LNCaP clone FGC (cell line): ENCODE data around the gene SCFD2.
"Not testable (repeated sequence)": the region's sequence is repeated elsewhere in the genome, so short reads cannot be mapped to it uniquely, and the experiment has no call there.

Experiments
- DNase-seq: peaks from one replicate; pipeline ENCODE4 v3.0.0-alpha.2; 2011; ENCODE audit warnings: low read depth
- H3K4me3 ChIP-seq: 2 replicates; pipeline ENCODE4 v1.5.1; 2011; ENCODE audit warnings: mild to moderate bottlenecking, low read depth, low read length, control low read depth
- CTCF ChIP-seq: IDR thresholded peaks from 2 replicates; pipeline ENCODE4 v1.5.1; 2012; ENCODE audit warnings: mild to moderate bottlenecking; ENCODE audit not compliant: control insufficient read depth, insufficient read depth; ENCODE audit errors: extremely low read depth

Gene SCFD2

DNA sequence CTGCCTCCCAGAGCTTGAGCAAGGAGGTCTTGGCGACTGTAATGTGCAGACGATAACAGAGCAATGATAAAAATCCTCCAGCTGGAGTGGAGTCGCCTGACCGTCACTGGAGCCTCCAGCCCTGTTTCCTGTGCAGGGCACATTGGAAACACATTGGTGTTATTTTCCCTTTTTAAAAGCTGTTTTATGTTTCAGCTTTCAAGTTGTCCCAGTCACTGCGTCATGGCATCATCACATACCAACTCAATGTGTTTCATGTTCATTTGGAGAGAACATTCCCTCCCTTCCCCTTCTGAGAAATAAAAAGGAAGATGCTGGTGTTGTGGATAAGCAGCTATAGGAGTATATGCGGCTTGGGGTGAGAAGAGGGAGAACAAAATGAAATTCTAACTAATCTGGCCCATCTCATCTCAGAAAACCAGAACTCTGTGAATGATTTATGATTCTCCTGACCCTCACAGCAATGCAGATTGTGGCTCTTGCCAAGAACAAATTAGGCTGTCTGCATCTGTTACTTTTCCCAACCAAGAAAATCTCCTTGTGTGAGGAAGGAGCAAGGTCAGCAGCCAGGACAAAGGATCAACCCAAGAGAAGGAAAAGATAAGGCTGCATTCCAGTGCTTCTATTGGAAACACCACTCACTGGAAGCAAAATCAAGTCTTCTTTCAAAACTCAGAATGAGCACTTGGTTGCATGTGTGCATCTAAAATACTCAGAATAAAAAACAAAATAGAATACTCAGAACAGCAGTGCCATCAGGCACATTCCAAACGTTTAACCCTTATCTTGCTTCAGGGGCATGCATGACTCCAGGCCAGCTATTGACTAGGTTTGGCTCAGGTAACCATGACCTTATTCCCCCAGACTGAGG lies 369.4 kb downstream of the SCFD2 start:
- no peak for TF ChIP-seq CTCF
- no peak for DNase-seq
- no peak overlapping the region for H3K4me3 ChIP-seq

DNA sequence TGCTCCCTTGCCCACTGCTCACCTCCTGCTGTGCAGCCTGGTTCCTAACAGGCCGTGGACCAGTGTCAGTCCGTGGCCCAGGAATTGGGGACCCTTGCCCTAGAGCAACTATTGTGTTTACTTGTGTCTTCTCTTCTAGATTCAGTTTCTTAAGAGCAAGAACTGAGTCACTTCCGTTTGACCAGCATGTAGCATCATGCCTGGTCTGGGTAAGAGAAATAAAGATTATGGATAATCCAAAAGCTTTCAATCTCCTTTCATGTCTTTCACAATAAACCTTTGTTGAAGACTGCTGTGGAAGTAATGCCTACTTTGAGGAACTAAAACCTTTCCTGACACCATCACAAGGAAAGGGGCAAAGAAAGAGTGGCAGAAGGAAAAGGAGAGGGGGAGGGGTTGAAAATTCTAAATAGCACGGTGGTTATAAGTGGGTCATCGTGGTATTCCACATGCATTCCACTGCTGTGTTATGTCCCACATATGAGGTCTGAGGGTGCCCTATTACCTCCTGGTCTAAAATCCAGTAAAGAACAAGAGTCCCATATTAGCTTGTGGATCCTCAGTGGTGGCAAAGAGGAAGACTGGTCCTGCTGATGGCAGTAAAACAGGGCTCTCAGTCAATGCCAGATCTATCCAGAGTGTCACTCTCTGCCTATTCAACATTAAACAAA lies 370.4 kb downstream of the SCFD2 start:
- DNase-seq, result no peak
- no peak for TF ChIP-seq CTCF
- H3K4me3 ChIP-seq, result no peak overlapping the region

- H3K4me3 ChIP-seq, result no peak overlapping the region
- no peak for DNase-seq
- no peak for TF ChIP-seq CTCF
These were observed 371.3 kb downstream of the SCFD2 start for GRCh38 chr4:52994567-52994966.

- no peak for TF ChIP-seq CTCF
These were observed 372.1 kb downstream of the SCFD2 start for GRCh38 chr4:52993771-52994170.

GRCh38 chr4:52992551-52992950 lies 373.3 kb downstream of the SCFD2 start:
- H3K4me3 ChIP-seq, DNase-seq: not testable (repeated sequence)

More at GRCh38 chr4:52993771-52994170, 372.1 kb downstream of the SCFD2 start:
- no peak for DNase-seq
- no peak overlapping the region for H3K4me3 ChIP-seq

GRCh38 chr4:52991472-52991871 lies 374.4 kb downstream of the SCFD2 start:
- no peak overlapping the region for H3K4me3 ChIP-seq
- TF ChIP-seq CTCF, result no peak
- DNase-seq, result no peak

DNA sequence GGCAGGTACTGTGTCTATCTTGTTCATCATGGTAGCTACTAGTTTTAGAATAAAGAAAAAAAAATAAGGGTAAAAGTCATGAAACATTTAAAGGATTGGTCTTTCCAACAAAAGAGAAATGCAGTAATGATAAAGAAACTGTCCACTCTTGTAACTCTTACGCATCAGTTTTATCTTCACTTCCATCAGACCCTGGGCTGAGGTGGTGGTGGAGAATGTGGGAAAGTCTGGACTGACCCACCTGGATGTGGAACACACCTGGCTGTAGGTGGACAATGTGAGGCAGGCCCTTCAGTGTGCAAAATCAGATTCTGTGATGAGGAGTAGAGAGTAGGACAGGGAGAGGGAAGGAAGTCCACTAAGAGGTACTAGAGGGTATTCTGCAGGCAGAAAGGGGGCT lies 375.2 kb downstream of the SCFD2 start:
- no peak overlapping the region for H3K4me3 ChIP-seq
- no peak for DNase-seq
- TF ChIP-seq CTCF, result no peak
